WTC11 (cell line): ENCODE measurements around the gene TNS4.

ENCODE experiments used
- NFYB ChIP-seq: sonication (generic); formaldehyde crosslinking; conservative IDR thresholded peaks from 2 replicates; pipeline ENCODE4 v1.8.0; 2022; ENCODE audit warnings: low read depth, missing genetic modification reagents
- NR1H2 ChIP-seq: sonication (generic); formaldehyde crosslinking; IDR thresholded peaks from 2 replicates; pipeline ENCODE4 v1.9.0; 2021; ENCODE audit warnings: mild to moderate bottlenecking, moderate library complexity, missing genetic modification reagents
- SP1 ChIP-seq: sonication (generic); formaldehyde crosslinking; conservative IDR thresholded peaks from 2 replicates; pipeline ENCODE4 v1.8.1; 2022; ENCODE audit warnings: missing genetic modification reagents
- TF ChIP-seq, protein P1 (sequence below): fragments of 200-600 bp; IDR thresholded peaks from 2 replicates; pipeline ENCODE4 v1.8.0; 2022; ENCODE audit warnings: antibody characterized with exemption
- TF ChIP-seq, protein P2 (sequence below): sonication (generic); formaldehyde crosslinking; conservative IDR thresholded peaks from 2 replicates; pipeline ENCODE4 v1.8.1; 2023; ENCODE audit warnings: mild to moderate bottlenecking, low read depth, missing genetic modification reagents, moderate library complexity
- TF ChIP-seq, protein P3 (sequence below): sonication (generic); formaldehyde crosslinking; IDR thresholded peaks from 2 replicates; pipeline ENCODE4 v1.8.0; 2022; ENCODE audit warnings: mild to moderate bottlenecking, missing genetic modification reagents

DNA sequence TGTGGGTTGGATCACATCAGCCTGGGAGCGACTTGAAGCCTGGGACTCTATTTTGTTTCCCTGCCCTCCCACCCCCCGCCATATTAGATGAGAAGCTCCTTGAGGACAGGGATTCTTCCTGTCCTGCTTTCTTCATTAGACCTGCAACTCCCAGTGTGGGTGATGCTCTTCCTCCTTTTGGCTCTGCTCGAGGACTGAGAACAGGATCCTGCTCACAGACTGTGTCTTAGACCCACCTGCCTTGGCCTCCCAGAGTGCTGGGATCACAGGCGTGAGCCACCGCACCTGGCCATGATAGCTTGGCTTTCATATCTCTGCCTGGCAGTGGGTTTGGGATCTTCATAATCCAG lies 21.5 kb upstream of the TNS4 start:
- TF ChIP-seq, protein P1, sequence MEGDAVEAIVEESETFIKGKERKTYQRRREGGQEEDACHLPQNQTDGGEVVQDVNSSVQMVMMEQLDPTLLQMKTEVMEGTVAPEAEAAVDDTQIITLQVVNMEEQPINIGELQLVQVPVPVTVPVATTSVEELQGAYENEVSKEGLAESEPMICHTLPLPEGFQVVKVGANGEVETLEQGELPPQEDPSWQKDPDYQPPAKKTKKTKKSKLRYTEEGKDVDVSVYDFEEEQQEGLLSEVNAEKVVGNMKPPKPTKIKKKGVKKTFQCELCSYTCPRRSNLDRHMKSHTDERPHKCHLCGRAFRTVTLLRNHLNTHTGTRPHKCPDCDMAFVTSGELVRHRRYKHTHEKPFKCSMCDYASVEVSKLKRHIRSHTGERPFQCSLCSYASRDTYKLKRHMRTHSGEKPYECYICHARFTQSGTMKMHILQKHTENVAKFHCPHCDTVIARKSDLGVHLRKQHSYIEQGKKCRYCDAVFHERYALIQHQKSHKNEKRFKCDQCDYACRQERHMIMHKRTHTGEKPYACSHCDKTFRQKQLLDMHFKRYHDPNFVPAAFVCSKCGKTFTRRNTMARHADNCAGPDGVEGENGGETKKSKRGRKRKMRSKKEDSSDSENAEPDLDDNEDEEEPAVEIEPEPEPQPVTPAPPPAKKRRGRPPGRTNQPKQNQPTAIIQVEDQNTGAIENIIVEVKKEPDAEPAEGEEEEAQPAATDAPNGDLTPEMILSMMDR, result no peak
- TF ChIP-seq NR1H2 (CRISPR knock-in tag) (no peak), NFYB (CRISPR knock-in tag) (no peak), SP1 (CRISPR knock-in tag) (no peak)
- TF ChIP-seq, protein P2, sequence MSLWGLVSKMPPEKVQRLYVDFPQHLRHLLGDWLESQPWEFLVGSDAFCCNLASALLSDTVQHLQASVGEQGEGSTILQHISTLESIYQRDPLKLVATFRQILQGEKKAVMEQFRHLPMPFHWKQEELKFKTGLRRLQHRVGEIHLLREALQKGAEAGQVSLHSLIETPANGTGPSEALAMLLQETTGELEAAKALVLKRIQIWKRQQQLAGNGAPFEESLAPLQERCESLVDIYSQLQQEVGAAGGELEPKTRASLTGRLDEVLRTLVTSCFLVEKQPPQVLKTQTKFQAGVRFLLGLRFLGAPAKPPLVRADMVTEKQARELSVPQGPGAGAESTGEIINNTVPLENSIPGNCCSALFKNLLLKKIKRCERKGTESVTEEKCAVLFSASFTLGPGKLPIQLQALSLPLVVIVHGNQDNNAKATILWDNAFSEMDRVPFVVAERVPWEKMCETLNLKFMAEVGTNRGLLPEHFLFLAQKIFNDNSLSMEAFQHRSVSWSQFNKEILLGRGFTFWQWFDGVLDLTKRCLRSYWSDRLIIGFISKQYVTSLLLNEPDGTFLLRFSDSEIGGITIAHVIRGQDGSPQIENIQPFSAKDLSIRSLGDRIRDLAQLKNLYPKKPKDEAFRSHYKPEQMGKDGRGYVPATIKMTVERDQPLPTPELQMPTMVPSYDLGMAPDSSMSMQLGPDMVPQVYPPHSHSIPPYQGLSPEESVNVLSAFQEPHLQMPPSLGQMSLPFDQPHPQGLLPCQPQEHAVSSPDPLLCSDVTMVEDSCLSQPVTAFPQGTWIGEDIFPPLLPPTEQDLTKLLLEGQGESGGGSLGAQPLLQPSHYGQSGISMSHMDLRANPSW, result no peak
- TF ChIP-seq, protein P3, sequence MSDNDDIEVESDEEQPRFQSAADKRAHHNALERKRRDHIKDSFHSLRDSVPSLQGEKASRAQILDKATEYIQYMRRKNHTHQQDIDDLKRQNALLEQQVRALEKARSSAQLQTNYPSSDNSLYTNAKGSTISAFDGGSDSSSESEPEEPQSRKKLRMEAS, result no peak
